Measurements from ENCODE around the gene SLC6A8.

Gene SLC6A8

DNA sequence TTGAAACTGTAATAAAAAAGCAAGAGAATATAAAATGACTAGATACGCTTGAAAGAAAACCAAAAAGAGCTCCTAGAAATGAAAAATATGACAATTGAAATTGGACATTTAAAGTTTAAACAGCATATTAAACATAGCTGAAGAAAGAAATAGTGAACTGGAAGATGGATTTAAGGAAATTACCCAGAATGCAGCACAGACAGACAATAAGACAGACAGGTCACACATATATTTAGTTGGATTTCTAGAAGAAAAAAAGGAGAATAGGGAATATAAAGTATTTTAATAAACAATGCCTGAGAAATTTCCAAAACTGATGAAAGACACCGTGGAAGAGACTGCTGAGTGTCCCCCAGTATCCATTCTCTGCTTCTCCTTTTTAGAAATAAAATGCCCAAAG, 34.2 kb upstream of the SLC6A8 start:
- TF ChIP-seq, protein P1, sequence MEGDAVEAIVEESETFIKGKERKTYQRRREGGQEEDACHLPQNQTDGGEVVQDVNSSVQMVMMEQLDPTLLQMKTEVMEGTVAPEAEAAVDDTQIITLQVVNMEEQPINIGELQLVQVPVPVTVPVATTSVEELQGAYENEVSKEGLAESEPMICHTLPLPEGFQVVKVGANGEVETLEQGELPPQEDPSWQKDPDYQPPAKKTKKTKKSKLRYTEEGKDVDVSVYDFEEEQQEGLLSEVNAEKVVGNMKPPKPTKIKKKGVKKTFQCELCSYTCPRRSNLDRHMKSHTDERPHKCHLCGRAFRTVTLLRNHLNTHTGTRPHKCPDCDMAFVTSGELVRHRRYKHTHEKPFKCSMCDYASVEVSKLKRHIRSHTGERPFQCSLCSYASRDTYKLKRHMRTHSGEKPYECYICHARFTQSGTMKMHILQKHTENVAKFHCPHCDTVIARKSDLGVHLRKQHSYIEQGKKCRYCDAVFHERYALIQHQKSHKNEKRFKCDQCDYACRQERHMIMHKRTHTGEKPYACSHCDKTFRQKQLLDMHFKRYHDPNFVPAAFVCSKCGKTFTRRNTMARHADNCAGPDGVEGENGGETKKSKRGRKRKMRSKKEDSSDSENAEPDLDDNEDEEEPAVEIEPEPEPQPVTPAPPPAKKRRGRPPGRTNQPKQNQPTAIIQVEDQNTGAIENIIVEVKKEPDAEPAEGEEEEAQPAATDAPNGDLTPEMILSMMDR (IDR thresholded peaks at IDR 0.05): no peak
- Histone ChIP-seq H3K27ac (no peak overlapping the region), H3K27me3 (peaks cover 0 to 18% of the 10 kb centered on the region in 2 donors), H3K4me1 (no peaks in the 10 kb centered on the region), H3K4me3 (no peak overlapping the region), H3K36me3 (no peaks in the 10 kb centered on the region), H3K9me3 (peaks cover 0 to 13% (median 5%) of the 10 kb centered on the region in 3 donors)
- no peak for DNase-seq
- intact Hi-C loops (cut with DNase I; ENCODE audit: low total_unique reads): no loop called here

DNA sequence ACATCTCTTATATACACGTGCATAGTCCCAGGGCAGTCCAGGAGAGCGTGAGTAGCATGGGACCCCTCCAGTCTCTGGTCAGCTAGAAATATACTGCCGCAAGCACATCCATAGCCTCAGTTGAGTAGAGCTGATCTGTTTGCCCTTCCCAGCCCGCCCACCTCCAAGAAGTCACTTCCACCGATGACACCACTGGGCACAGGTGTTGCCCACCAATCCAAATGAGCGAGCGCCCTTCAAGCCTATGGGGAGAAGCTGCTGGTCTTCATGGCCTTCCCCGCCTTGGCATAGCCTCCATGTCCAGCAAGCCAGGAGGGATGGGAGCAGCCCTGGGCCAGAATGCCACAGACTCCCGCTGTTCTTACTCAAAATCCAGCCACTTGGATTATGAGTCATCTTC, 30.6 kb upstream of the SLC6A8 start:
- no peak overlapping the region for H3K27ac ChIP-seq
- DNase-seq: no peak
- intact Hi-C loops (cut with DNase I; ENCODE audit: low total_unique reads): no loop called here
- H3K4me1 ChIP-seq: no peaks in the 10 kb centered on the region
- H3K27me3 ChIP-seq: peaks cover 0 to 8% of the 10 kb centered on the region in 2 donors
- TF ChIP-seq, protein P1 (IDR thresholded peaks at IDR 0.05): no peak
- H3K9me3 ChIP-seq: peaks cover 0 to 13% (median 5%) of the 10 kb centered on the region in 3 donors
- H3K4me3 ChIP-seq: no peak overlapping the region
- no peaks in the 10 kb centered on the region for H3K36me3 ChIP-seq

DNA sequence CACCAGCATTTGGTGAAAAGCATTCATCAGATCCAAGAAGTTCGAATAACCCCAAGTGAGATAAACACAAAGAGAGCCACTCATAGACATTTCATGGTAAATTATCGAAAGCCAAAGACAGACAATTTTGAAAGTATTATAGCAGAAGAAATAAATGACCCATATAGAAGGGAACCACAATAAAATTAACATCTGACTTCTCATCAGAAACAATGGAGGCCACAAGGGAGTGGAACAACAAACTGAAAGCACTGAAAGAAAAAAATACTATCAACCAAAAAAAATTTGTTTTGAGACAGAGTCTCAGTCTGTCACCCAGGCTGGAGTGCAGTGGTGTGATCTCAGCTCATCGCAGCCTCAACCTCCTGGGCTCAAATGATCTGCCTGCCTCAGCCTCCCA, 28.5 kb upstream of the SLC6A8 start:
- Histone ChIP-seq H3K9me3 (peaks cover 0 to 5% (median 0%) of the 10 kb centered on the region in 3 donors), H3K27me3 (peaks cover 0 to 19% of the 10 kb centered on the region in 2 donors), H3K36me3 (no peaks in the 10 kb centered on the region), H3K4me3 (no peak overlapping the region), H3K4me1 (no peaks in the 10 kb centered on the region), H3K27ac (no peak overlapping the region)
- no peak for DNase-seq
- TF ChIP-seq, protein P1 (IDR thresholded peaks at IDR 0.05): no peak
- intact Hi-C loops (cut with DNase I; ENCODE audit: low total_unique reads): no loop called here

DNA sequence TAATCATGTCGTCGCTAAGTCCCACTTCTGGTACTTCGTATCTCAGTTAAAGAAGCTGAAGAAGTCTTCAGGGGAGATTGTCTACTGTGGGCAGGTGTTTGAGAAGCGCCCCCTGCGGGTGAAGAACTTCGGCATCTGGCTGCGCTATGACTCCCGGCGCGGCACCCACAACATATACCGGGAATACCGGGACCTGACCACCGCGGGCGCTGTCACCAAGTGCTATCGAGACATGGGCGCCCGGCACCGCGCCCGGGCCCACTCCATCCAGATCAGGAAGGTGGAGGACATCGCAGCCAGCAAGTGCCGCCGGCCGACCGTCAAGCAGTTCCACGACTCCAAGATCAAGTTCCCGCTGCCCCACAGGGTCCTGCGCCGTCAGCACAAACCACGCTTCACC, 25.5 kb upstream of the SLC6A8 start:
- DNase-seq: peak in 1 of 2 donors; percentile 40
- intact Hi-C loops (cut with DNase I; ENCODE audit: low total_unique reads): no loop called here

DNA sequence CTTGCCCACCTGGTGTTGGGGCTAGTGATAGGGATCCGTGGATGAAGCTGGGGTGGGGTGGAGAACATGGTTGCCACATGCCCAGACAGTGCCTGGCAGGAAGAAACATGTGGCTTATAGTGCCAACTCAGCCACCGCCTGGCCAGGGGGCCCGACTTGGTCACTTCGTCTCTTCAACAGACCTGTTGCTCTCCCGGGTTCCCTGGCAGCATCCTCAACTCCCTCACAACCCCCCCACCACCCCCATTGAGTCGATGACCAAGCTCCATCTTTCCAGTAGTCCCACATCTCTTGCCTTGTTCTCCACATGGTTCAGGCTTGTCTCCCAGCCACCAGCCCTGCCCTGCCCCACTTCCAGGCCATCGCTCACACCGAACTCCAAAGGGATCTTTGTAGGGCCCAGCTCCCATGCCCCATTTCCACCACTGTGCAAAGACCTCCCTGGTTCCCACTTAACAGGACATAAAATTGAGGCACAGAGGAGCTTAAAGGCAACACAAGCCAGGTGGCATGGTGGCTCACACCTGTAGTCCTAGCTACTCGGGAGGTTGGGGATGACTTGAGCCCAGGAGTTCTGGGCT, 21.9 kb upstream of the SLC6A8 start:
- H3K27me3 ChIP-seq: peaks cover 0 to 16% of the 10 kb centered on the region in 2 donors
- TF ChIP-seq, protein P1 (IDR thresholded peaks at IDR 0.05): no peak
- no peaks in the 10 kb centered on the region for H3K36me3 ChIP-seq
- no peak overlapping the region for H3K4me3 ChIP-seq
- intact Hi-C loops (cut with DNase I; ENCODE audit: low total_unique reads): loop anchor here (5.0 kb wide), 2 partner anchors 59 to 129 kb away; no protein-coding TSS in a partner anchor
- no peak overlapping the region for H3K27ac ChIP-seq
- peaks cover 0 to 3% (median 0%) of the 10 kb centered on the region in 4 donors for H3K4me1 ChIP-seq
- DNase-seq: no peak
- no peaks in the 10 kb centered on the region for H3K9me3 ChIP-seq

More for the DNA sequence above, 25.5 kb upstream of the SLC6A8 start:
- peaks cover 0 to 19% of the 10 kb centered on the region in 2 donors for H3K27me3 ChIP-seq
- no peaks in the 10 kb centered on the region for H3K9me3 ChIP-seq
- no peak overlapping the region for H3K27ac ChIP-seq
- no peaks in the 10 kb centered on the region for H3K36me3 ChIP-seq
- H3K4me3 ChIP-seq: no peak overlapping the region
- TF ChIP-seq, protein P1 (IDR thresholded peaks at IDR 0.05): peak; percentile 14 to 21
- no peaks in the 10 kb centered on the region for H3K4me1 ChIP-seq
